Testis (tissue), 3 donors: ENCODE measurements around the gene DDR2. TPM values are rescaled to one million over a fixed set of nuclear protein-coding genes. Genes with fewer than 3 reads are reported as not detected.
"Not testable (repeated sequence)": the region's sequence is repeated elsewhere in the genome, so short reads cannot be mapped to it uniquely, and the experiment has no call there.

Experiments
- DNase-seq: peaks from one replicate; pipeline ENCODE4 v3.0.0-alpha.2; 2019
- H3K27ac ChIP-seq, 2 donors: fragments of 200-600 bp; sonication (generic); one replicate each; pipeline ENCODE4 v1.5.1; 2019
- H3K27me3 ChIP-seq: fragments of 200-600 bp; sonication (generic); one replicate; pipeline ENCODE4 v1.5.1; 2019
- H3K36me3 ChIP-seq: fragments of 200-600 bp; sonication (generic); one replicate; pipeline ENCODE4 v1.5.1; 2017; ENCODE audit warnings: low read depth; ENCODE audit errors: missing control alignments
- H3K4me1 ChIP-seq: fragments of 200-600 bp; sonication (generic); one replicate; pipeline ENCODE4 v1.5.1; 2019
- H3K4me3 ChIP-seq, 2 donors: fragments of 200-600 bp; sonication (generic); one replicate each; pipeline ENCODE4 v1.5.1; 2017 to 2019
- H3K9me3 ChIP-seq: fragments of 200-600 bp; sonication (generic); one replicate; pipeline ENCODE4 v1.5.1; 2017
- POLR2A ChIP-seq: fragments of 450-650 bp; IDR thresholded peaks from one replicate; pipeline ENCODE4 v1.6.1; 2017; ENCODE audit warnings: antibody characterized with exemption, mild to moderate bottlenecking, moderate library complexity
- WGBS, 2 donors: methylation state at CpG; one replicate each; pipeline ENCODE4 v1.1.5; 2018; 5-methylcytosine and 5-hydroxymethylcytosine counted together
- intact Hi-C: fragments of 100-400 bp; cut with DNase I; formaldehyde crosslinking; loops from one replicate; pipeline ENCODE4 v1.15.1; 2023; ENCODE audit warnings: low total_unique reads
- polyA plus RNA-seq: library from polyadenylated mRNA; stranded (reverse); fragments of 350-450 nt; fragmentation: Illumina TruSeq; extraction: RNeasy Lipid Tissue Mini Kit (QIAGEN cat#74804); gene quantifications from one replicate; pipeline ENCODE4 v1.2.3, GENCODE V29; 2014; ENCODE audit warnings: low read depth, low replicate concordance; ENCODE audit not compliant: insufficient read depth
- total RNA-seq, 2 donors: library from RNA; depleted of rRNA; stranded (reverse); fragments of >200 nt; gene quantifications; one replicate each; pipeline ENCODE4 v1.2.3, GENCODE V29; 2016
- TF ChIP-seq, protein P1 (sequence below), 3 experiments: fragments of 450-650 bp in 2 of 3; fragments of 200-600 bp in 1 of 3; sonication (generic) in 1 of 3; IDR thresholded peaks; one replicate each; pipeline ENCODE4 v1.5.1; 2016 to 2019; ENCODE audit warnings: antibody characterized with exemption in 3 of 3, mild to moderate bottlenecking in 2 of 3, moderate library complexity in 1 of 3

DDR2 gene
- total and polyA plus RNA-seq, 3 donors from 2014 or later = 9.0 to 13.2 (median 9.2) TPM

DNA sequence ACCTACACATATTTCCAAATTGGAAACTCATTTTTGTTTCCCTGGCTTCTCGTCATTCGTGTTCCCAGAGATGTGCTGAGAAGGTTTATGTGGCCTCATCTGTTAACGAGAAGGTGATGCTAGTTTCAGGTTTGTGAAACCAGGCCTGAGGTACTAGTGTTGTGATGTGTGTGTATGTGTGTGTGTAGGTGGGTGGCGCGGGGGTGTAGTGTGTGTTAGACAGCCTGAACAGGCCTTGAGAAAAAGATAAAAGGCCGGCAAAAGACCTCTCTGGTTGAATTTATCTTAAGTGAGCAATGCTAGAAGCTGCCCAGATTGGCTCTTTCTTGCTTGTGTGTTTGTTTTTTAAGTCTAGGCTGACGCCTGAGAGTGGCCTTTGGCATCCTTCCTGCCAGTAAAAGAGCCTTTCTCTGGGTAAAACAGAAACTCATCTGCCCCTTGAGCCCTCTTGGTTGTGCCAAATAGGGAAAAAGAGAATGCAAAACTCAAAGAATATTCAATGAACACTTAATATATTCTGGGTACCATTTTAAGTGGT, 92.4 kb downstream of the DDR2 start:
- intact Hi-C loops = no loop called here
- 63 to 67% methylated on average over 7 of the region's 7 CpGs for WGBS, 2 donors
- Histone ChIP-seq H3K4me3 (no peak overlapping the region), H3K27me3 (no peaks in the 10 kb centered on the region), H3K9me3 (no peaks in the 10 kb centered on the region), H3K27ac (no peak overlapping the region), H3K4me1 (no peaks in the 10 kb centered on the region), H3K36me3 (no peaks in the 10 kb centered on the region)
- TF ChIP-seq, protein P1, sequence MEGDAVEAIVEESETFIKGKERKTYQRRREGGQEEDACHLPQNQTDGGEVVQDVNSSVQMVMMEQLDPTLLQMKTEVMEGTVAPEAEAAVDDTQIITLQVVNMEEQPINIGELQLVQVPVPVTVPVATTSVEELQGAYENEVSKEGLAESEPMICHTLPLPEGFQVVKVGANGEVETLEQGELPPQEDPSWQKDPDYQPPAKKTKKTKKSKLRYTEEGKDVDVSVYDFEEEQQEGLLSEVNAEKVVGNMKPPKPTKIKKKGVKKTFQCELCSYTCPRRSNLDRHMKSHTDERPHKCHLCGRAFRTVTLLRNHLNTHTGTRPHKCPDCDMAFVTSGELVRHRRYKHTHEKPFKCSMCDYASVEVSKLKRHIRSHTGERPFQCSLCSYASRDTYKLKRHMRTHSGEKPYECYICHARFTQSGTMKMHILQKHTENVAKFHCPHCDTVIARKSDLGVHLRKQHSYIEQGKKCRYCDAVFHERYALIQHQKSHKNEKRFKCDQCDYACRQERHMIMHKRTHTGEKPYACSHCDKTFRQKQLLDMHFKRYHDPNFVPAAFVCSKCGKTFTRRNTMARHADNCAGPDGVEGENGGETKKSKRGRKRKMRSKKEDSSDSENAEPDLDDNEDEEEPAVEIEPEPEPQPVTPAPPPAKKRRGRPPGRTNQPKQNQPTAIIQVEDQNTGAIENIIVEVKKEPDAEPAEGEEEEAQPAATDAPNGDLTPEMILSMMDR (IDR thresholded peaks at IDR 0.05) = no peak
- no peak for TF ChIP-seq POLR2A
- no peak for DNase-seq

DNA sequence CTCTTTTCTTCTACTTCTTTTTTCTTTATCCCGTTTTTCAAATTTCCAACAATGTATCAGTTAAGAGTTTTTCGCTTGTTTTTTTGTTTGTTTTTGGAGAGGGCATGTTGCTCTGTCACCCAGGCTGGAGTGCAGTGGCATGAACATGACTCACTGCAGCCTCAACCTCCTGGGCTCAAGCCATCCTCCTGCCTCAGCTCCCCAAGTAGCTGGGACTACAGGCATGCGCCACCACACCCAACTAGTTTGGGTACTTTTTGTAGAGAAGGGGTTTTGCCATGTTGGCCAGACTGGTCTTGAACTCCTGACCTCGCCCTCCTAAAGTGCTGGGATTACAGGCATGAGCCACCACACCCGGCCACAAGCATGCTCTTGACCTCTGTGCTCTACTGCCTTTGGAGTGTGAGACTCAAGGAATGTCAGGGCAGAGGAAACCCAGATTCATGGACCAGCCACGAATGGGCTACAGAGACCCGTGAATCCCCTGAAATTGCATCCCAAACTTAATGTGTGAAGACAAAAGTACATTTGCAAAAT, 93.1 kb downstream of the DDR2 start:
- H3K4me3 ChIP-seq = no peak overlapping the region
- TF ChIP-seq POLR2A = no peak
- TF ChIP-seq, protein P1 (IDR thresholded peaks at IDR 0.05) = no peak
- H3K27ac ChIP-seq = no peak overlapping the region
- no peaks in the 10 kb centered on the region for H3K9me3 ChIP-seq
- no peaks in the 10 kb centered on the region for H3K4me1 ChIP-seq
- intact Hi-C loops = no loop called here
- DNase-seq = no peak
- 85 to 86% methylated on average over 7 of the region's 7 CpGs for WGBS, 2 donors
- H3K27me3 ChIP-seq = no peaks in the 10 kb centered on the region
- H3K36me3 ChIP-seq = no peaks in the 10 kb centered on the region

DNA sequence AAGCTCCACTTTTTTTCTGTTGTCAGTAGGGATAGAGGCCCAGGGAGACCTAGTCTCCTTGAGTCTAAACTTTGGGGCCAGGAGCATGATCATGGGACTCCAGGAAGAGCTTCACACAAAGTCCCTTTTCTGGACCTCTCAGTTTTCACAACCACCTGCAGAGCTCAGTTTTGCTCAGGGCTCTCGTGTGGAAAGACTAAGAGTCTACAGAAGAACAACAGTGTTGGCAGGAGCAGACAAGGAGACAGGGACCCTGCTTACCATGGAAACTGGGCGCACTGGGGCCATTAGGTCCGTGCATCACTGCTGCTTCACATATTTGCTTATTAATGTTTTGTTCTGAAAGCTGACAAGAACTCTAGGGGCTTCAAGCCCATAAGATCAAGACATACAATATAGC, 94.3 kb downstream of the DDR2 start:
- Histone ChIP-seq H3K36me3 (no peaks in the 10 kb centered on the region), H3K27ac (no peak overlapping the region), H3K4me1 (no peaks in the 10 kb centered on the region), H3K27me3 (no peaks in the 10 kb centered on the region), H3K9me3 (no peaks in the 10 kb centered on the region), H3K4me3 (no peak overlapping the region)
- TF ChIP-seq, protein P1 (IDR thresholded peaks at IDR 0.05) = no peak
- no peak for TF ChIP-seq POLR2A
- WGBS, 2 donors = 89 to 91% methylated on average over 3 of the region's 3 CpGs
- DNase-seq = no peak
- intact Hi-C loops = no loop called here

DNA sequence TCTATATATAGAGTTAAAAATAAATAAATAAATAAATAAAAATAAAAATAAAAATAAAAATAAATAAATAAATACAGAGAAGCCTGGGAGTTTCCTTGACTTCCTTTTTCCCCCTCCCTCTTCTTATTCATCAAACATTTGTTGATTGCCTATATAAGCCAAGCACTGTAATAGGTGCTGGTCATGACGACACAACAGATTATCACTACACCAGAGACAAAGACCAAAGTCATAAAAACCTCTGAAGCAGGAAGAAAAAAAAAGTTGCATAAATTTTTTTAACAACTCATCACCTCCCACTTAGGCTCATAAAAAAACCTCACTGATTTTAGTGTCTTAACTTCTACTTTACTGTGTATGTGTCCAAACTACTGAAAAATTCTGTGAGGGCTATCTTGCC, 95.2 kb downstream of the DDR2 start:
- H3K27me3 ChIP-seq, intact Hi-C loops, H3K9me3 ChIP-seq, H3K36me3 ChIP-seq, DNase-seq, H3K4me1 ChIP-seq, H3K4me3 ChIP-seq, H3K27ac ChIP-seq: not testable (repeated sequence)
- WGBS, 2 donors = 75 to 86% methylated on average over 1 of the region's 1 CpG

DNA sequence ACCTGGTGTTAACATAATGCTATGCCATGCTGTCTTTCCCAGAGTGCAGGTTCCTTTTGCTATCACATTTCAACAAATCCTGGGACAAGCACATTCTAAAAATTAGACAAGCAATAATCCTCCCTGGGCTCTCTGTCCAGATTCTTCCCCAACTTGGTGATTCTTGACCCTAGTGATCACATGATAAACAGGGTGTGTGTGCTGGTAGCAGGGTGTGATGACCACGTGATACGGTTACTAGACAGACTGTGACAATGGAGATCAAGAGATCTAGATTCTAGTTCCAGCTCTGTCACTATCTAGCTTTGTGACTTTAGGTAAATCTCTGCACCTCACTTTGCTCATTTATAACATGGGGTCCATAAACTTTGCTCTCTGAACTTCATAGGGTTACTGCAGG, 96.3 kb downstream of the DDR2 start:
- intact Hi-C loops = no loop called here
- no peak for DNase-seq
- 91 to 95% methylated on average over 2 of the region's 2 CpGs for WGBS, 2 donors
- no peak overlapping the region for H3K27ac ChIP-seq
- H3K4me3 ChIP-seq = no peak overlapping the region
- H3K36me3 ChIP-seq = no peaks in the 10 kb centered on the region
- H3K9me3 ChIP-seq = no peaks in the 10 kb centered on the region
- peaks cover 11% of the 10 kb centered on the region for H3K4me1 ChIP-seq
- TF ChIP-seq POLR2A = no peak
- TF ChIP-seq, protein P1 (IDR thresholded peaks at IDR 0.05) = no peak
- H3K27me3 ChIP-seq = no peaks in the 10 kb centered on the region

DNA sequence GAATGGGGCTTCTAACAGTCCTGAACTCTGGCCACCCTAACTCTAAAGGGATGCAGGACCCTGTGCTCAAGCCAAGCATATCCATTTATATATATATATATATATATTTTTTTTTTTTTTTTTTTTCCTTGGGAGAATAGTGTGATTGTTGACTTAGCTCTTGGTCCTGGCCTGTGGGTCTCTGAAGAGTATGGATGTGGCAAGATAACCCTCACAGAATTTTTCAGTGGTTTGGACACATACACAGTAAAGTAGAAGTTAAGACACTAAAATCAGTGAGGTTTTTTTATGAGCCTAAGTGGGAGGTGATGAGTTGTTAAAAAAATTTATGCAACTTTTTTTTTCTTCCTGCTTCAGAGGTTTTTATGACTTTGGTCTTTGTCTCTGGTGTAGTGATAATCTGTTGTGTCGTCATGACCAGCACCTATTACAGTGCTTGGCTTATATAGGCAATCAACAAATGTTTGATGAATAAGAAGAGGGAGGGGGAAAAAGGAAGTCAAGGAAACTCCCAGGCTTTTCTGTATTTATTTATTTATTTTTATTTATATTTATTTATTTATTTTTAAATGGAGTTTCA, 97.0 kb downstream of the DDR2 start:
- H3K27me3 ChIP-seq, H3K9me3 ChIP-seq, H3K27ac ChIP-seq, intact Hi-C loops, H3K4me3 ChIP-seq, DNase-seq, H3K36me3 ChIP-seq: not testable (repeated sequence)
- WGBS, 2 donors = 86 to 100% methylated on average over 1 of the region's 1 CpG
- peaks cover 11% of the 10 kb centered on the region for H3K4me1 ChIP-seq
